Endothelial cell of umbilical vein (primary cell): ENCODE results near the gene TEX29. TPM values are rescaled to one million over a fixed set of nuclear protein-coding genes. Genes with fewer than 3 reads are reported as not detected.

ENCODE experiments used
- BruUV-seq: library from RNA; stranded (reverse); fragments of 400-500 nt; replicated peaks from 2 replicates; lab custom pipeline; 2021; lab: Mats Ljungman, UMichigan
- CTCF ChIA-PET: fragments of 300-600, 350-600 bp; sonication (Branson Sonifier 250); formaldehyde crosslinking; loops from one replicate; lab custom pipeline; 2021; ENCODE audit warnings: antibody characterized with exemption, inconsistent platforms; lab: Charles Lee
- POLR2A ChIA-PET: fragments of 300-600, 350-600 bp; sonication (Branson Sonifier 250); formaldehyde crosslinking; loops from one replicate; lab custom pipeline; 2021; ENCODE audit warnings: antibody characterized with exemption, inconsistent platforms; lab: Charles Lee
- DNase-seq: peaks from one replicate; pipeline ENCODE4 v3.0.0-alpha.2; 2011; ENCODE audit warnings: low read depth, low spot score
- FAIRE-seq: peaks from 2 replicates; lab custom pipeline; 2011; peaks lifted over from hg19 to GRCh38; lab: Jason Lieb, UNC
- H2AFZ ChIP-seq: 2 replicates; pipeline ENCODE4 v1.6.0; 2012; ENCODE audit warnings: low read depth, low read length, control low read depth, inconsistent platforms
- H3K27ac ChIP-seq: 2 replicates; pipeline ENCODE4 v1.5.1; 2011; ENCODE audit warnings: low read depth, mild to moderate bottlenecking, control low read depth, low read length, moderate library complexity; ENCODE audit not compliant: insufficient read depth
- H3K27me3 ChIP-seq, 2 experiments: 2 replicates each; pipeline versions ENCODE4 v1.6.0 to v1.6.1; 2011; ENCODE audit warnings: low read length in 2 of 2, mixed read lengths in 1 of 2; ENCODE audit not compliant: control insufficient read depth in 2 of 2, insufficient read depth in 2 of 2
- H3K36me3 ChIP-seq, 2 experiments: 2 replicates in 1 of 2; 3 replicates in 1 of 2; pipeline ENCODE4 v1.5.1; 2011; ENCODE audit warnings: low read length in 2 of 2, mild to moderate bottlenecking in 1 of 2, moderate library complexity in 1 of 2; ENCODE audit not compliant: control insufficient read depth in 2 of 2, insufficient read depth in 2 of 2; ENCODE audit errors: extremely low read depth in 1 of 2
- H3K4me1 ChIP-seq: 3 replicates; pipeline ENCODE4 v1.5.1; 2011; ENCODE audit warnings: mild to moderate bottlenecking, low read length; ENCODE audit not compliant: control insufficient read depth, insufficient read depth; ENCODE audit errors: extremely low read depth
- H3K4me2 ChIP-seq: 2 replicates; pipeline ENCODE4 v1.6.1; 2011; ENCODE audit warnings: low read length, control low read depth, mixed read lengths; ENCODE audit not compliant: insufficient read depth
- H3K4me3 ChIP-seq, 3 experiments: fragments of 200-600 bp in 1 of 3; sonication (generic), shearing (Covaris generic) in 1 of 3; replicated peaks in 1 of 3; 2 replicates each; pipeline ENCODE4 v1.5.1; 2011 to 2016; ENCODE audit warnings: control low read depth in 3 of 3, low read length in 3 of 3, mild to moderate bottlenecking in 2 of 3, inconsistent platforms in 1 of 3, low read depth in 1 of 3, moderate library complexity in 1 of 3; ENCODE audit not compliant: insufficient read depth in 1 of 3
- H3K79me2 ChIP-seq: 2 replicates; pipeline ENCODE4 v1.6.0; 2012; ENCODE audit warnings: low read length, inconsistent platforms; ENCODE audit not compliant: control insufficient read depth, insufficient read depth
- H3K9ac ChIP-seq: replicated peaks from 2 replicates; pipeline ENCODE3; 2011; ENCODE audit warnings: low read length, control low read depth; ENCODE audit not compliant: insufficient read depth; ENCODE audit errors: extremely low read depth
- H3K9me1 ChIP-seq: replicated peaks from 3 replicates; pipeline ENCODE4 v1.6.0; 2011; ENCODE audit warnings: mild to moderate bottlenecking, low read length; ENCODE audit not compliant: control insufficient read depth, insufficient read depth; ENCODE audit errors: extremely low read depth
- H3K9me3 ChIP-seq: replicated peaks from 2 replicates; pipeline ENCODE4 v1.5.1; 2012; ENCODE audit warnings: low read length, inconsistent platforms; ENCODE audit not compliant: control insufficient read depth, insufficient read depth
- H4K20me1 ChIP-seq: replicated peaks from 2 replicates; pipeline ENCODE3; 2011; ENCODE audit warnings: mild to moderate bottlenecking, low read length; ENCODE audit not compliant: control insufficient read depth, insufficient read depth; ENCODE audit errors: extremely low read depth
- FOS ChIP-seq: IDR thresholded peaks from 2 replicates; pipeline ENCODE4 v1.6.1; 2011; ENCODE audit warnings: mild to moderate bottlenecking, low read length, moderate library complexity, borderline replicate concordance; ENCODE audit not compliant: insufficient read depth
- GATA2 ChIP-seq: IDR thresholded peaks from 2 replicates; pipeline ENCODE4 v1.7.0; 2011; ENCODE audit warnings: low read depth, mild to moderate bottlenecking, moderate library complexity, mixed read lengths, low read length; ENCODE audit not compliant: insufficient read length, insufficient read depth
- JUN ChIP-seq: IDR thresholded peaks from 2 replicates; pipeline ENCODE4 v1.6.1; 2011; ENCODE audit warnings: borderline replicate concordance, low read depth; ENCODE audit not compliant: insufficient read length, insufficient read depth
- MYC ChIP-seq: IDR thresholded peaks from one replicate; pipeline ENCODE4 v1.6.1; 2011; ENCODE audit warnings: mild to moderate bottlenecking, low read depth, low read length
- POLR2AphosphoS5 ChIP-seq: IDR thresholded peaks from 2 replicates; pipeline ENCODE4 v1.6.1; 2012; ENCODE audit warnings: low read depth, mild to moderate bottlenecking, control low read depth, low read length, moderate library complexity; ENCODE audit not compliant: insufficient read depth
- dilution Hi-C: fragments of 300-500 bp; cut with MboI; formaldehyde crosslinking; loops from one replicate; pipeline ENCODE4 v1.15.0; 2019; ENCODE audit warnings: low sequenced_read_pairs; ENCODE audit not compliant: extremely low pct_ligation_motif_present
- intact Hi-C: fragments of 100-400 bp; cut with micrococcal nuclease; formaldehyde crosslinking; loops from one replicate; pipeline ENCODE4 v1.10.0; 2022
- polyA plus RNA-seq, 4 experiments: library from polyadenylated mRNA; depleted of rRNA in 3 of 4; stranded (reverse) in 3 of 4; unstranded in 1 of 4; fragments of >200 nt; gene quantifications; 2 replicates each; pipeline versions ENCODE4 v1.2.1 to v1.2.3, GENCODE V29; 2011 to 2012; ENCODE audit warnings: missing spikeins in 1 of 4
- total RNA-seq: library from RNA; stranded (reverse); gene quantifications from 2 replicates; pipeline ENCODE4 v1.2.3, GENCODE V29; 2021
- TF ChIP-seq, protein P1 (sequence below): IDR thresholded peaks from 2 replicates; pipeline ENCODE4 v1.6.1; 2011; ENCODE audit not compliant: insufficient read depth, insufficient read length
- TF ChIP-seq, protein P2 (sequence below), 2 donors: IDR thresholded peaks; 1 replicate in 1 of 2; 2 replicates in 1 of 2; pipeline ENCODE4 v1.5.1; 2011; ENCODE audit warnings: low read length in 2 of 2, mild to moderate bottlenecking in 2 of 2, moderate library complexity in 2 of 2, control low read depth in 1 of 2, inconsistent platforms in 1 of 2, low read depth in 1 of 2; ENCODE audit not compliant: insufficient read depth in 1 of 2; ENCODE audit errors: extremely low read depth in 1 of 2

The TEX29 gene
- total and polyA plus RNA-seq, 2 donors (not counting 3 experiments of a cell fraction or from before 2014, with no cell fraction given): 0.44 TPM; not detected in 1

DNA sequence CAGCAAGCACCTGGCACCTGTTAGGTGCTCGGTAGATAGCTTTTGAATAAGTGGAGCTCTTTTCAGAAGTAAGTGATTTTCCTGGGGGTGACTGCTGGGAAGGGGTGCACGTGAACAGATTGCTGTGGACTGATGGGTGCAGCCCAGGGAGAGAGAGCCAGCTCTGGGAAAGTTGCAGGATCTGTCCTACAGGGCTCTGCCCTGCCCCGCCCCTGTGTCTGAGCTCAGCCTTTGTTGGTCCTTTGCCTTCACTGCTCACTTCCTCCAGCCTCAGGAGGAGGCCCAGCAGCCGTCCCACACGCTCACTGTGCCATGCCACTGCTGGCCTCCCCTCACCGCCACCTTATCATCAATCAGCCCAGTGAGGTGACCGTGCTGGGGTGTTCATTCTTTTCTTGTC, 33.7 kb upstream of the TEX29 start:
- DNase-seq (no peak), FAIRE-seq (no peak)
- Histone ChIP-seq H2AFZ (no peak overlapping the region), H3K4me2 (no peak overlapping the region), H3K4me1 (no peaks in the 10 kb centered on the region), H3K9me1 (no peaks in the 10 kb centered on the region), H3K4me3 (no peak overlapping the region), H3K79me2 (no peaks in the 10 kb centered on the region), H4K20me1 (no peaks in the 10 kb centered on the region), H3K9ac (no peak overlapping the region), H3K27ac (no peak overlapping the region), H3K36me3 (peaks cover 29 to 51% of the 10 kb centered on the region in 2 experiments), H3K9me3 (no peaks in the 10 kb centered on the region), H3K27me3 (no peaks in the 10 kb centered on the region)
- intact Hi-C loops: no loop called here
- CTCF ChIA-PET: no interaction called here
- dilution Hi-C loops: no loop called here
- TF ChIP-seq POLR2AphosphoS5 (no peak), MYC (no peak), GATA2 (no peak), JUN (no peak), FOS (no peak)
- TF ChIP-seq, protein P1, sequence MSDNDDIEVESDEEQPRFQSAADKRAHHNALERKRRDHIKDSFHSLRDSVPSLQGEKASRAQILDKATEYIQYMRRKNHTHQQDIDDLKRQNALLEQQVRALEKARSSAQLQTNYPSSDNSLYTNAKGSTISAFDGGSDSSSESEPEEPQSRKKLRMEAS: no peak
- TF ChIP-seq, protein P2, sequence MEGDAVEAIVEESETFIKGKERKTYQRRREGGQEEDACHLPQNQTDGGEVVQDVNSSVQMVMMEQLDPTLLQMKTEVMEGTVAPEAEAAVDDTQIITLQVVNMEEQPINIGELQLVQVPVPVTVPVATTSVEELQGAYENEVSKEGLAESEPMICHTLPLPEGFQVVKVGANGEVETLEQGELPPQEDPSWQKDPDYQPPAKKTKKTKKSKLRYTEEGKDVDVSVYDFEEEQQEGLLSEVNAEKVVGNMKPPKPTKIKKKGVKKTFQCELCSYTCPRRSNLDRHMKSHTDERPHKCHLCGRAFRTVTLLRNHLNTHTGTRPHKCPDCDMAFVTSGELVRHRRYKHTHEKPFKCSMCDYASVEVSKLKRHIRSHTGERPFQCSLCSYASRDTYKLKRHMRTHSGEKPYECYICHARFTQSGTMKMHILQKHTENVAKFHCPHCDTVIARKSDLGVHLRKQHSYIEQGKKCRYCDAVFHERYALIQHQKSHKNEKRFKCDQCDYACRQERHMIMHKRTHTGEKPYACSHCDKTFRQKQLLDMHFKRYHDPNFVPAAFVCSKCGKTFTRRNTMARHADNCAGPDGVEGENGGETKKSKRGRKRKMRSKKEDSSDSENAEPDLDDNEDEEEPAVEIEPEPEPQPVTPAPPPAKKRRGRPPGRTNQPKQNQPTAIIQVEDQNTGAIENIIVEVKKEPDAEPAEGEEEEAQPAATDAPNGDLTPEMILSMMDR (IDR thresholded peaks at IDR 0.05; ENCODE audit: extremely low read depth in 1 of 2, insufficient read depth in 1 of 2, low read depth in 1 of 2, low read length in 2 of 2): no peak
- POLR2A ChIA-PET: no interaction called here
- BruUV-seq: no TSS peak
